Stimulated activated CD8-positive, alpha-beta memory T cell treated with anti-CD3 and anti-CD28 coated beads, Interleukin-2, amount 100 ng/mL, for 1 hour (primary cell): ENCODE measurements around the gene ANKS1B.

Experiments used
- DNase-seq, 2 donors: peaks; one replicate each; pipeline ENCODE4 v3.0.0-alpha.2; 2020; ENCODE audit warnings: low read depth in 2 of 2

ANKS1B gene

DNA sequence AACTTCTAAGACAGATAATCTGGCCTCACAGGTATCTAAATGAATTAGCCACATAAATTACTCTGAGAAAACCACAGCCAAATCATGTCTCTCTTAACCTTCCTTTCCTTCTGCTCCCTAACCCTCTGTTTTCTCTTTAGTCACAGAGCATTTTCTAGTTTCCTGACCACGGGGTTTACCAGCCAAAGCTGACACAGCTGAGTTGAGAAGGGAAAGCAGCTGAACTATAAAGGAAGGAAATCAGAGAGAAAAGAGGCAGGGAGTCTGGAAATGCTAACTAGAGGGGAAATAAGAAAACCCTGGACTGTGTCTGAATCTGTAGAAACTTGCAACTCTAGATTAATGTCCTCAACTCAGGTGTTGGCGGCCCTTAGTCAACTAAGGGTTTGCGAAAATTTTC, 24.4 kb downstream of the ANKS1B start:
- no peak for DNase-seq

DNA sequence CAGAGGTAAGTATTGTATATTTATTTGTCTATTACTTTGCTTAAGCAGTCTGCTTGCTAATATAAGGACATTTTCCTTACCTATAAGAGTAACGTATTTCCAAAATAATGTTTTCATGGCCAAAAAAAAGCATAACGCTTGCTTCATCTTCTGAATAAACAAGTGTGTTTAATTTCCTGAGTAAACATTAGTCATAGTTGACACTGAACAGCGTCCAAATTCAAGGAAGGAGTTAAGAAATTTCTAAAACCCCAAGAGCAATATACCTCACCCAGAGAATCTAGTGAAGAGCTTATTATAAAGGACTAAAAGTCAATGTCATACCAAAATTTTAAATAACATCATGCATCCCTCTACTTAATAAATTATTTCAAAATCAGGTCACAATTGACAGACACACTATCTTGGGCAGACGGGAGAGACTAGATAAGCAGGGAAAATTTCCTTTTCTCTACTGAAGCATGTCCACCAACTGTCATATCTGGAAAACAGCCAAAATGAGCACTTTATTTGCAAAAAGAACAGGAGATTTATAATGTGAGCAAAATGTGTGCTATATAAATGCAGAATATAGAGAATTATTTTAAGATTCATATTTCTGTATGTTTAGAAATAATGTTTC, 25.1 kb downstream of the ANKS1B start:
- DNase-seq = no peak

DNA sequence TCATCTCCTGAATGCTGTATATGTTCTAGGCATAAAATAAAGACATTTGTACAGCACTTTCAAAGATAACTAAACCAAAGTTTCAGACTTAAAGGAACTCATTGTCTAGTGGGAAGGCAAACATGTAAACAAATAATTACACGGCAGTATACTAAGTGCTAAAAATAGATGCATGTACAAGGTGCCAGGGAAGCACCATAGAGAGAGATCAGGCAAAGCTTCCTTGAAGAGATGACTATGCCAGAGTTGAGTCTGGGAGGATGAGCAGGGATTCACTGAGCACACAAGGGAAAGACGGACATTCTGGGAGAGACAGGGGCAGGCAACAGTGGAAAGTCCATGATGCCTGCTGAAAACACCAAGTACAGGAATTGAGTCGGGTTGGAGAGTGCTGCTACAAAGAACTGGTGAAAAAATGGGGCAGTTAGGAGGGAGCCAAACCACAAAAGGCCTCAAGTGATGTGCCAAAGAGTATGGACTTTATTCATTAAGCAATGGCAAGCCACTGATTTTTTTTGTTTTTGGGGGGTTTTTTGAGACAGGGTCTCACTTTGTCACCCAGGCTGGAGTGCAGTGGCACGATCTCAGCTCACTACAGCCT, 26.8 kb downstream of the ANKS1B start:
- no peak for DNase-seq

DNA sequence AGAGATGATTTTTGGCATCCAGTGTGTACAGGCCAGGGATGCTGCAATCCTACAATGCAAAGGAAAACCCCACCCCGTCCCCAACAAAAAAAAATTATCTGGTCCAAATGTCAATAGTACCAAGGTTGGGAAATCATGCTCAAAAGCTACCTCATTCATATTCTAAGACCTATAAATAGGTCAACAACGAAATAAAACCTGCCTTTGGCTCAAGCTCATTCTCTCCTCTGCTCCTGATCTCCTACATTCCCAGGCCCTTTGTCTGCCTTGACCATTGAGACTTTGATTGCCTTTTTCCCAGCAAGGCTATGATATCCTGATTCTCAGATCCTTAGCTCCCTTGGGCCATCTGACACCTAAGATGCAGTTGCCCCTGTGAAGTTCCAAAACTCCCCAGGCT, 30.0 kb downstream of the ANKS1B start:
- DNase-seq = no peak

DNA sequence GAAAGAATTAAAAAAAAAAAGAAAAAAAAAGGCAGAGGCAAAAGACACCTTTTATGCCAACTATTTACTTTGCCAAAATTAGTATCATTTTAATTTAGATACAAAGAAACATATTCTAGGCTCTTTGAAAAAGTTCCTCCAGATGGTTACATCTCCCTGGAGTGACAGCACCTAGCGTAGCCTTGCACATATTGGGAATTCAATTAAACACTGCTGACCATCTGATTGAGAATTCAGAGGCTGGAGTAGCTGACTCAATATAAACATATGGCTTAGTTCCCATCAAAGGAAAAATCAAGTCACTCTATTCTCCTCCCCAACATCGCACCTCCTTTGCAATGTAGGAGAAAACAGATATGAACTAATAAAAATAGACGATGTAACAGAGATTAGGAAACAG, 36.4 kb downstream of the ANKS1B start:
- no peak for DNase-seq

DNA sequence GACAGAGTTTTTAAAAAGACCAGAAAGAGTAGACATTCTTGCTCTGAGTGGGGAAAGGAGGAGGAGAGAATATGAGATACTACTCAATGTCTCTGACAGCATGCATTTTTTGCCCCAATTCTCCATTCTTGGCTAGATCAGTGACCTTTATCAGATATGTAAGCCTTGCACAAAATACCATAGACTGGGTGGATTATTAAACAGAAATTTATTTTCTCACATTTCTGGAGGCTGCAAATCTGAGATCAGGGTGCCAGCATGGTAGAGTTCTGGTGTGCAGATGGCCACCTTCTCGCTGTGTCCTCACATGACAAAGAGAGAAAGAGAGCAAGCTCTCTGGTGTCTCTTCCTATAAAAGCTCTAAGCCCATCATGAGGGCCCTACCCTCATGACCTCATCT, 38.6 kb downstream of the ANKS1B start:
- no peak for DNase-seq

DNA sequence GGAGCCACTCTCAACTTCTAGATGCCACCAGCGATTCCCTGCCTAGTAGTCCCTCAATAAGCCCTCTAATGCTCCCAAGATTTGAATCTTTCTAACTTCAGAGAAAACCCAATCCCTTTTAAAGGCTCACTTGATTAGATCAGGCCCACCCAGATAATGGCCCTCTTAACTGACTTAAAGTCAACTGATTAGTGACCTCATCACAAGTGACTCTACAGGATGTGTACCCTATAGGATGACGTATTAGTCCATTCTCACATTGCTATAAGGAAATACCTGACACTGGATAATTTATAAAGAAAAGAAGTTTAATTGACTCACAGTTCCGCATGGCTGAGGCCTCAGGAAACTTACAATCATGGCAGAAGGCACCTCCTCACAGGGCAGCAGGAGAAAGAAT, 49.1 kb downstream of the ANKS1B start:
- DNase-seq = no peak

DNA sequence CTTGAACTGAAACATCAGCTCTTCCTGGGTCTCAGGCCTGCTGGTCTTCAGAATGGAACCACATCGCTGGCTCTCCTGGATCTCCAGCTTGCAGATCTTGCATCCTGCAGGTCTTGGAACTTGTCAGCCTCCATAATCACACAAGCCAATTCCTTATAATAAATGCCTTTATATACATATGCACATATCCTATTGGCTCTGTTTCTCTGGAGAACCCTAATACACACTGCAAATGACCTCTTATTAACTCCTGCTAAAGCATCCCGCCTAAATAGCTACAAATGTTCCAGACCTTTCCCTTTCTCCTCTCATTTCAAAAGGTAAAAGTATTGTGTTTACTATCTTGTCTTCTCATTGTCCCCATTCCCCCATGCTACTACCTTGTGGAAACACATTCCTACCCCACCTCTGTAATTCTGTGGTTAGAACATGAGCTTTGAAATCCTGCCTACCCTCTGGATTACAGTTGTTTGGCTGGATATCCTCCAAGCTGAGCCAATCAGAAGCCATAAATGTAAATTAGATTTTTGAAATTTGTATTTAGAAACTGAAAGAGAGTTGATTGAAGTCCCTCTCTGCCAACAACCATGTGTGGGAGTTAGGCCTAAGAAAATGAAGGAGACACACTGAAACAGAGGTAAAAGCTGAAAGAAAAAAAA, 58.1 kb downstream of the ANKS1B start:
- no peak for DNase-seq

DNA sequence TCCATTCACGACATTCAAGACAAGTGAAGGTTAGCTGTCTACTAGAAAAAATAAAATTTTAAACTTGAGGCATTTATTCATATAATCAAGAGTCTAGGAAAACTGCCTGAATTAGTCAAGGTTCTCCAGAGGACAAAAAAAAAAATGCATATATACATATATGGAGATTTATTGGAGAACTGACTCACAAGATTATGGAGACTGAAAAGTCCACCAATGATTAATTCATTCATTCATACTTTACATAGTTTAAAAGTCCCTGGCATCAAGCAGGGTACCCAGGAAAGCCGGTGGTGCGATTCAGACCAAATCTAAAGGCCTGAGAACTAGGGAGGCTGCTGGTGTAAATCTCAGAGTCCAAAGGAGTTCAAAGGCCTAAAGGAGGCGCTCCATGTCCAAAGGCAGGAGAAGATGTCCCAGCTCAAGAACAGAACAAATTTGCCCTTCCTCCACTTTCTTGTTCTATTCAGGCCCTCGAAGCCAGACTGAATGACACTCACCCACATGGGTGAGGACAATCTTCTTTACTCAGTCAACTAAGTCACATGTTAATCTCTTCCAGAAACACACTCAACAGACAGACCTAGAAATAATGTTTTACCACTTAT, 64.3 kb downstream of the ANKS1B start:
- no peak for DNase-seq

DNA sequence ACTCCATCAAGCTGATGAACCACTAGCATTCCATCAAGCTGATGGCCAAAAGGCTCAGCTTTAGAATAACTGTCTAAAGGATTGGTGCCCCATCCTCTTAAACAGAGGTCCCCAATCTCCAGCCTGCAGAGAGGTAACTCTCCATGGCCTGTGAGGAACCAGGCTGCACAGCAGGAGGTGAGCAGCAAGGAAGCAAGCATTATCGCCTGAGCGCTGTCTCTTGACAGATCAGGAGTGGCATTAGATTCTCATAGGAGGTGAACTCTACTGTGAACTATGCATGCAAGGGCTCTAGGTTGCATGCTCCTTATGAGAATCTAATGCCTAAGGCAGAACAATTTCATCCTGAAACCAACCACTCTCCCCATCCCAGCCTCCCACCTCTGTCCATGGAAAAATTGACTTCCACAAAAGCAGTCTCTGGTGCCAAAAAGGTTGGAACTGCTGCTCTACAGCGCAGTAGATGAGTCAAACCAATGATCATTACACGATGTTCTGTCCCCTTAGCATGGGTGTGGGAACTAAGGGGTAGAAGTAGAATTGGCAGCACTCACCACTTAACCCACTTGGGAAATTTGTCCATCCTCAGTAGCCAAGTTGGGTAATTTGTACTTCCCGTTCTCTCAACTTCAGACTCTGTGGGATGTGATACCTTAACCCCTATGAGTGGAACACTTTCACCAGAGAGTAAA, 66.9 kb downstream of the ANKS1B start:
- DNase-seq = no peak

DNA sequence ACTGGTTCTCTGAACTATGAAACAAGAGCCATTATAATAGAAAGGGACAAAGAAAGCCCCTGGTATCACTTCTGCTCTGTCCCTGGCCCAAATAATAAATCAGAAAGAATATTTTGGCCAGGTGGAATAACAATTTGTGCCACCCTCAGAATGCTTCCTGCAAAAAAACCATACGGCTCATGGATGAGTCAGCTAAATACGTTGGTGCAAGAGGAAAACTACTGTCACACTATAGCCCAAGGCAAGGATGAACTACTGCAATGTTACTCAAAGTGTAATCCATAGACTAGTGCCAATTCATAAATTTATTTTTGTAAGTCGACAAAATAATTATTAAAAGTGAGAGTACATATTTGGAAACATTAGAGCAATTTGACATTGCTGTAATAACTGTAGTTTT, 68.2 kb downstream of the ANKS1B start:
- no peak for DNase-seq

DNA sequence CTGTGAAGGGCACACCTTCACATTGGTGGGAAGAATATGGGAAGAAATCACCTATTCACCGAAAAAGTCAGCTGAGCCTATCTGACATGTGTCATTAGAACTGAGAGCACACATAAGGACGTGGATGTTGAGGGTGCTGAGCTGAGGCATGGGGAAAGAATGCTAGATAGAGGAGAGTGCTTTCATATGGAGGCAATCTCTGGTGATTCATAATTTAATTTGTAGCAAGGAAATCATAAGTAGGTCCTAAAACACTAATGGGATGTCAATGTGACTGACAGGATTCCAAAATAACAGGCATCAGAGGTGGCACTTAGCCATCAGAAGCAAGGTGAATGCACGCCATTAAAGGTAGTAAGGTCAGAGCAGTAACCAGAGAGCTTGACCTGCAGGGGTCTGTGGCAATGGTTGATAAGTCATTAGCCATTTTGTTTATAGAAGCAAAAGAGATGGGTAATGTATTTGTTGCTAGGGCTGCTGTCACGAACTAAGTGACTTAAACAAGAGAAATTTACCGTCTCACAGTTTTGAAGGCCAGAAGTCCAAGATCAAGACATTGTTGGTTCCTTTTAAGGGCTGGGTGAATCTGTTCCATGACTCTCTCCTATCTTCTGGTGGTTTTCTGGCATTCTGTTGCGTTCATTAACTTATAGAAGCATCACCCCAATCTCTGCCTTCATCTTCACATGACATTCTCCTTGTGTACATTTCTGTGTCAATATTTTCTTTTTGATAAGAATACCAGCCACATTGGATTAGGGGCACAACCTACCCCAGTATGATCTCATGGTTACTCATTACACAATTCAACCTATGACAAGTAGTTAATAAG, 69.3 kb downstream of the ANKS1B start:
- DNase-seq = no peak

DNA sequence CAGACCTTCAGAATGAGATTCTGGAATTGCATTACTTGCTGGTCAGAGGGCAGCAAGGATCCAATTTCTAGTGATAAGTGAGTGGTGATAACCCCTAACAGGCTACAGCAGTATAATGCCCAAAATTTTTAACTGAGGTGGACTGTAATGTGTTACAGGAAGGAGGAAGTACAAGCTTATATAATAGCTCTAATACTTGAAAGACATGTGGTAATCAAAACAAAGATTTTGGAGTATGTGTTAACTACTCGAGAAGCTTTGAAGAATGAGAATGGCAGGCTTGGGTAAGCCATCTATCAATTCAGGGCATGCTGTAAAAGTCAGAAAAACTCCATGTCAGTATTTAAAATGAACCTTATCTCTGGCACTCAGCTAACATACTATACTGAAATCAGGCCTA, 70.5 kb downstream of the ANKS1B start:
- DNase-seq = no peak

DNA sequence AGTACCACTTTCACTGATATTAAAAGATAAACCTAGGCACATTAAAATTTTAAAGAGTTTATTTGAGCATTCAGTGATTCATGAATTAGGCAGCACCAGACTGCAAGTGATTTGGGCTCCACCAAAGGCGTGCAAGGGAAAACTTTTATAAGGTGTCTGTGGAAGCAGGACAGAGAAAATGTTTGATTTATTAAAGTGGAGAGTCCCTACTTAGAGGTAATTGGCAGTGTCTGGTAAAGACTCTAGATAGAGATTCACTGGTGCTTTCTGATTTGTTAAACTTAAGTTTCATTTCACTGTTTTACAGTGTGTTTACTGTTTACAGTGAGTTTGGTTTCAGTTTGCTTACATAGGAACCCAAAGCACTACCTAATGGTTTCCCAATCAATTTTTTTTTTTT, 72.8 kb downstream of the ANKS1B start:
- DNase-seq = no peak

DNA sequence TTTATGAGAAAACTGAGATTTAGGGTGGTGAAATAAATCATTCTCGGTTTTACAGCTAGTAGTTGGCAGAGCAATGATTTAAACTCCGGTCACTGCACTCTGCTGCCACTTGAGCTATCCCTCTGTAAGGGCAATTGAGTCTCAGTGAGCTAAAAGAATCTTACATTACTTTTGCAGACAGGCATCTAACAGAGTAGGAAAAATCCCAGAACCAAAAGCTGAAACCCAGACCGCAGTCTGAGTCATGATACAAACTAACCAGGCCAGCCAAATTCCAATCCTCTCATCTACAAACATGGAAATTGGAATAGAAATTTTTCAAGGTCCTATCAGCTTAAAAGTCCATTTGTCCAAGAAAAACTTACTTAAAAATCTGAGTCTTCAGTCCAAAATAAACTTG, 73.7 kb downstream of the ANKS1B start:
- no peak for DNase-seq

DNA sequence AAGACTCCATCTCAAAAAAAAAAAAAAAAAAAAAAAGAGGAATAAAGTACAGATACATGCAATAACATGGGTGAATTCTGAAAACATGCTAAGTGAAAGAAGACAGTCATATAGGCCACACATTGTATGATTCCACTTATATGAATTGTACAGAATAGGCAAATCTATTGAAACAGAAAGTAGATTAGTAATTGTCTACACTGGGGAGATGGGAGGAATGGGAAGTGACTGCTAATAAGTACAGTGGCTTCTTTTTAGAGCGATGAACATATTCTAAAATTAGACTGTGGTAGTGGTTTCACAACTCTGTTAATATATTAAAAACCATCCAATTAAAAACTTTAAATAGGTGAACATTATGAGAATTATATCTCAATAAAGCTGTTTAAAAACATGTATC, 74.4 kb downstream of the ANKS1B start:
- no peak for DNase-seq

DNA sequence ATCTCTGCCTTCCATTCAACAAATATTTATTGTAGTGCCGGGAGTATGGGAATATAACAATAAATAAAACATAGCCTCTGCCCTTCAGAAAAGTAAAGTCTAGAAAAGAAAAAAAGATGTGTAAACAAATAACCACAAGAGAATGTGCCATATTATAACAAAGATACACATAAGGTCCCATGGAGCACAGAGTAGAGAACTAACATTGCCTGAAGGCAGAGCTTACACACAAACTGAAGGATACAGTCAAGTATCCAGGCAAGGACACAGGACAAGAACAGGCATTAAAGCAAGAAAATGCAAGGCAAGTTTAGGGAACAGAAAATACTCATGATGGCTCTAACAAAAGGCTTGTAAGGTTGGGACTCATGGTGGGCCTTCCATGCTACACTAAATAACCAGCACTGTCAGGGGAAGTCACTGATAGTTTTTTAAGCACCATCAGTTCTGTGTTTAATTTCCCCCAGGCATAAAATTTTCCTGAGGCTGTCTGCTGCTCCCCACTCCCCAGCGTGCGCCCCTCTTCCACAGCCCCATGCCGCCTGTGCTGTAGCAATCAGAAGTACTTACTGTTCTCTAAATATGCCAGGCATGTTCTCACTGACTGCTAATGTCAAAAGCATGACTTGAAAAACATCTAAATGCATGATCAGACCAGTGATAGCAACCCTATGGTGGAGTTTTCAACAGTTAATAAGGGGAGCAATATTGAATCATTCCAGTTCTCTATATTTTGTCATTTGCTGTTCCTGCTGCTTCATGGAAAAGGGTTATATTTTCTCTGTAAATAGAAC, 77.8 kb downstream of the ANKS1B start:
- no peak for DNase-seq

DNA sequence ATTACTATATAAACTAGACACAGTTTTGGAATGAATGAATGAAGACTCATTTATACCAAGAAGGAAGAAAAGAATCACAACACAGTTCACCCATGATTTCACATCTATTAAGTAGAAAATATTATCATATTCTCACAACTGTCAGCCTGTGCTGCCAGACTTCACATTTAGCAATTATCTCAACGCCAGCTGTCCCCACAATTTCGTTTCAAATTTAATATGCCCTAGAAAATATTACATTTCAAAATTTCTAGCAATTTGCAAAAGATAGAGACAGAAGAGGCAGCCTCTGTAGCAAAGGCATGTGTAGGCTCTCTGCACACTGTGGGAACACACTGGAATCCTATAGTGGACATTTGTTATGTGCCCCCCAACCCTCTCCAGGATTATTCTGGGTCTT, 83.6 kb downstream of the ANKS1B start:
- DNase-seq = no peak

DNA sequence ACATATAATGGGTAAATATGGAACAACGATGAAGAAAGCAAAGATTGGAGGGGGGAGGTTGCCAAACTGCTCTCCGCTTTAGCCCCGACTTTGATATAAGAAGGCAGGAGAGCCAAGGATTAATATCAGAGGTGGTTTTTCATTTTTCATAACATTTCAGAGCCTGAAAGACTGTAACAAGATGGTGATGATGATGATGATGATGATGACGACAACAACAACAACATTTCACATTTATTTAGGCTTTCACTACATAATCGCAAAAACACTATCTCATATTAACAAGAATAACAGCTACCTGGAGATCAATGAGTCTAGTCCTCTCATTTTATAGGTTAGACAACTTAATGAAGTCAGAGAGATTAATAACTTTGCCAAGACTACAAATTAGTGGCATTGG, 86.1 kb downstream of the ANKS1B start:
- no peak for DNase-seq

DNA sequence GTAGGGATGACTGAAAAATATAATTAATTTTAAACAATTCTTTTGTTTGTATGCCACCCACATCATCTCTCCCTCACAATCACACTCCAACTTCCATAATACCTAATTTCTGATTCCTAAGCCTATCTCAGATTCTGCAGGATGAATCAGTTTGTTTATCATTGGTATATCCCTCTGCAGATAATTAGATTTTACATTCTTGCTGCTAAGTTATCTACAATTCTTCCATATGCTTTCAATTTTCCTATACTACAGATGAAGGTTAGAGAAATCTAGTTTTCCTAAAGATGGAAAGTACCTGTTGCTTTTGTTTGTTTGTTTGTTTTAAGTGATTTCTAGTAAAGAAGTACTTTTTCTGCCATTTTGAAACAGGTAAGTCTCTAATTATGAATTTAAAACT, 105.3 kb downstream of the ANKS1B start:
- DNase-seq = no peak

DNA sequence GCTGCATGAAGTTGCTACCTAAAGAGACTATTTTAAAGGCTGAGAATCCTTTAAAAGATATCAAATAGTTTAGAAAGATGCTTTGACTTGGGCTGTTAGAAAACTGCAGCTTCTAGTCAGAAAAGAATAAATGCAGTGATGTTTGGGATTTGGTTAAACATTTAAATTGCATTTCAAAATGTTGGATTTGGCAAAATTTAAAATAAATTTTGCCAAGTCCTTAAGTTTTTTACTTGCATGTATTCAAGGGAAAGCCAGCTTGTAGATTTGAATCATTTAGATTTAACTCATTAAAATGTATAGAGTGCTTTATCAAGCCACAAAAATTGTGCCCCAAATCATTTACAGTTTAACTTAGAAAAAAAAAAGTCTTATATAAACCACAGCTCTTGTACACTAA, 109.7 kb downstream of the ANKS1B start:
- DNase-seq = no peak
